HG02852 (cell line): Measurements from ENCODE around the gene GUCY2D.

Experiments used
- ATAC-seq: cut with Tn5 transposase; IDR thresholded peaks from one replicate; pipeline ENCODE4 v1.9.1; 2021; ENCODE audit warnings: mild to moderate bottlenecking, moderate library complexity; ENCODE audit not compliant: unreplicated experiment

The GUCY2D gene

DNA sequence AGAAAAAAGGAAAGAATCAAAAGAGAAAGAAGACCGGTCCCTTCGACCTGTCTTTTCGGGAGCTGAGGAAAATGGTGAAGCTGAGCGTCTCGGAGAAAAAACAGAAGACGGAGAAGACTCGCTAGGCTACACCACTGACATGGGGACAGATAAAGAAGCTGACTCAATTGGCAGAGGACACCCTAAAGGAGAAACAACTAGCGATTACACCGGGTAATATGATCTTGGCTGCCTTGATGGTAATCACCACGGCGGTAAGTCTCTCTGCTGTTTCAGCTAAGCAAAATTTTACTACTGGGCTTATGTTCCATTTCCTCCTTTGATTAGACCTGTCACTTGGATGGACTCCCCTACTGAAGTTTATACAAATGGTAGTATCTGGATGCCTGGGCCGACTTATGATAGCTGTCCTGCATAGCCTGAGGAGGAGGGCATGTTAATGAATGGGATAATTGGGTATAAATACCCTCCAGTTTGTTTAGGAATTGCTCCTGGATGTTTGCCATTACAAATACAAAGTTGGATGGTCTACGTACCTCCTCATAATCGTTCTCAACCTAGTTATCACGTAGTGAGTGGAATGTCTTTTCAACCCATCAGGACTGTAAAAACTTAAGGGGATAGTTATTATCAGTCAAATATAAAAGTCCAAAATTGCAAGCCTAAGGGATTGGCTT is 60.5 kb downstream of the GUCY2D start:
- ATAC-seq, result no peak

DNA sequence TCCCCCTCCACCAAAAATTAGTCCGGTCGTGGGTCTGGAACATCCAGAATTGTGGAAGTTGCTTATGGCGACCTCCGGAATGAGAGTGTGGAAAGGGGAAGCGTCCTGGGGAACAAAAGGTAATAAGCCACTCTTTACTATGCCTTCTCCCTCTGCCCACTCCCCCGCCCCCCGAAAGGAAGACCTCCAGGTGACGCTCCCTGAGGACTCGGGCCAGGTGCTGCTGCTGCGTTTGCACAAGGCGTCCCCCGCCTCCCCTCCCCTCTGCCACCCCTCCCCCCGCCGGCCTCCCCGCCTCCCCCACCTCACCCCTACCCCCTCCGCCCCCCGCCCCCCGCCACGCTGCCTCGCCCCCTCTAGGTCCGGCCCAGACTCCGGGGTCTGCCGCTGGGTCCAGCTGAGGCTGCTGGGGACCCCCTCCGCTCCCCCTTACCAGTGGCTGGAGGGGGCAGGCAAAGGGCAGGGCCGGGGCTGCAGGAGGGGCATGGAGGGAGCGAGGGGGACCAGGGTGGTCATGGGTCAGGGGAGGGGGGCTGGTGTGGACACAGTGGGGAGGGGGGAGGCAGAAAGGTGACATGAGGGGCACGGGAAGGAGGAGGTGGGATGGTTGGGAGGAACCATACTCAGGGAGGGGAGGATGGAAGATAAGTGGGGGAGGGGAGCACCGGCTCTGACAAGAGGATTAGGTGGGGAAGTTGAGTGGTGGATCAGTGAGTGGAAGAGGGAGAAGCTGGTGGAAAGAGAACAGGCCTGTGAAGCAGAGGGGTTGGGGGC is 61.5 kb downstream of the GUCY2D start:
- no peak for ATAC-seq

DNA sequence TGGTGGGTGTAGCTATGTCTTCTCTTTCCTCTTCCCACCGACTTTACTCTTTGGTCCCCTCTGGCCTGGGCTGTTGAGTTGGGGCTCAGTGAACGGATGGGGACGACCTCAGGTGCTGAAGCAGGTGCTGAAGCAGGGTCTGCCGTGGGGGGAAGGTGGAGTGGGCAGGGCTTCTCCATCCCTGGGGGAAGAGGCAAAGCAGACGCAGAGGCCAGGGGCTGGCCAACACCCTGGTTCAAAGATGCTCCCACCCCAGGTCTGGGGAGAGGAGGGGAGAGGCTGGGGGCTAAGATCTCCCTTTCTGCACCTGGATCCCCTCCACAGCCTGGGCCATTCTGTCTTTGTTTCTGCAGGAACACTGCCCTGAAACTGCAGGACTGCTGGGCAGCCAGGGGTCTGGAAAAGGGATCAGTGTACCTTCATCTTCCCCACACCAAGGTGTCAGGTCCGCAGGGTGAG is 62.2 kb downstream of the GUCY2D start:
- ATAC-seq, result no peak

DNA sequence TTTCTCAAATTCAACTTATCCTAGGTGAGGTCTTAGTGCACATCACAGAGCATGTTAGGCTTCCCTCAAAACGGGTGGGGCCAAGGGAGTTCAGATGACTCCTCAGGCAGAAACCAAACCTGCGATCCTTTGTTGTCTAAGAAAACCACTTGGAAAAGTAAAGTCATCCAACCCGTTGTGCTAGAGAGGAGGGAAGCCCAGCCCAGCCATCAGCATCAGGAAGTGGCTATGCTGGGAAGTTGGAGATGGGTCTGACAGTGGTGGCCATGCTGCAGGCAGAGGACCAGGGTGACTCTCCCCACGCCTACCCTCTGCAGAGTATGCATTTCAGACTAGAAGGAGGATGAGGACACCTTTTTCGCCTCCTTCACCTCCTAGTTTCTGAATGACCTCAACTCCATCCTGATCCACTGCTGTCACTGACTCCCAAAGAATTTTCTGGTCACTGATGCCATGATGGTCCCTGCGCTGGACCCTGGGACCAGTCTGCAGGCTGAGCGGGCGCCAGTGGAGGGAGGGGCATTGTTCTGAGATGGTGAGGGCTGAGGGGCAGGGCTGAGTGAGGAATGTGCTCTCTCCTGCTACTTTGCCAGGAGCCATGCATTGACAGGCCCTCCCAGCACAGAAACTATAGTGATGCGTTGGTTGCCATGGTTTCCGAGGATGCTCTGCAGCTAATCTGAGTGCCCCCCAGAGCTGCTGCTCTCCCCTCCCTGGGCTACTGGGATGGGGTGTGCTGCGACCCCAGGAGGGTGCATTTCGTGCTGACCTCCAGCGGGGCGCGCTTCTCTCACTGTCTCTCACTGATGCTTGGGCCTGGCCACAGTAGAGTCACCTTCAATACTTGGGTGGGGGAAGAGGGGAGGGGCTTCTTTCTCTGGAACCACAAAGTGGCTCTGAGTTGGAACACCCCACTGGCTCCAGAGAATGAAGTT is 64.7 kb downstream of the GUCY2D start:
- no peak for ATAC-seq

DNA sequence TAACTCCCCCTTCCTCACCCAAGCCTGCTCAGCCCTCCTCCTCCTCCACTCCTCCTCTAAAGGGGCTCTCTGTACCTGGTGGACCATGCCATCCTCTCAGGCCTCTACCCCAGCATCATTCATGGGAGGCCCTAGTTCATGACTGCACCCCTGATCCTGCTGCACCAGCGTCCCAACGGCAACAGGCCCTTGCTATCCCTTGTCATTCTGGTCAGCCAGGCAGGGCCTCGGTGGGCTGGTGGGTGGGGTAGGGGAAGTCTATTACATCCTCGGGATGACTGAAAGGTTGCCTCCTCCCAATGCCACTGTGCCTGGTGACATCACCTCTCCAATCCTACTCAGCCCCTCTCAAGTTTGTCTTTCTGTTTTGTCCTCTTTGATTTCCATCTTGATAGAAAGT is 65.4 kb downstream of the GUCY2D start:
- ATAC-seq, result no peak

DNA sequence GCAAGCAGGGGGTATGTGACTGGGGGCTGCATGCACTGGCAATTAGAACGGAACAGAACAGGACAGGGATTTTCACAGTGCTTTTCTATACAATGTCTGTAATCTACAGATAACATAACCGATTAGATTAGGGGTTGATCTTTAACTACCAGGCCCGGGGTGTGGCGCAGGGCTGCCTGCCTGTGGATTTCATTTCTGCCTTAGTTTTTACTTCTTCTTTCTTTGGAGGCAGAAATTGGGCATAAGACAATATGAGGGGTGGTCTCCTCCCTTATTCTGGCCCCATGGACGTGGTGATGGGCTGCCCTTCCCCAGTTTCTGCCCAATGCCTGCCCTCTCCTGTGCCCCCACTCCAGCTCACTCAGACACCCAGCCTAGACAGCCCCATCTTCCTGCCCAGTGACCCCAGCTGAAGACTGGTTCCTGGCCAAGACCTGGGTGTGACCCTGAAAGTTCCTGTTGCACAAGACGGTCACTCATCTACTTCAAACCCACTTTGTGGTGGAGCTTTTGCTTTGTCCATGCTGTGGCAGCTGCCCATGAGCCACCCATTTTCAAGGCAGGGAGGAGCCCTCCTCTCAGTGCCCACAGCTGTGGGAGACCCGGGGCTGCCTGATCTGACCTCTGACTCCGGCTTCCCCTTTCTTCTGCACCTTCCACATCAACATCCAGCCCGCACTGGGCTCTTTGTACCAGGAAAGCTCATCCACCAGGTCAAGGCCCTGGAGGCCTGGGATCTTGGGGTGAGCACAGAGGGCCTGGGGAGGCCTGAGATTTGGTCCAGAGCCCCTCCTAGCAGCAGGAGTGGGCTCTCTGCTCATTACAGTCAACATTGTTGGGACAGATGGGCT is 66.5 kb downstream of the GUCY2D start:
- no peak for ATAC-seq

DNA sequence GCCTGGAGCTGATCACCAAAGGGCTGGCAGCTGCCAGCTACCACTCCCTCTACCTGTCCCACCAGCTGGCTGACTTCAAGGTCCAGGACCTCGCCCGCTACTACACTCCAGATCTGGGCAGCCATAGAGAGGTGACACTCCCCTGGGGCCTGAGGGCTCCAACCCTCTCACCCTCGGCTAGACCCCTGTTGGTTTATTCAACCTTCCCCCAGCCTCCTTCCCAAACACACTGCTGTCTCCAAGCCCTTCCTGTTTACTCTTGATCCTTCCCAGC is 67.1 kb downstream of the GUCY2D start:
- no peak for ATAC-seq
